Measurements from ENCODE around the gene RFNG.
A peak's percentile ranks its signal among the peaks of the same experiment; 100 is the strongest.

RFNG gene

GRCh38 chr17:82050152-82050760 is 1.4 kb downstream of the RFNG start:
- Histone ChIP-seq H3K27ac (ENCODE audit: low read depth, low read length) (no peak overlapping the region), H3K27me3 (ENCODE audit: control insufficient read depth in 1 of 2, insufficient read depth in 2 of 2, low read length in 2 of 2) (no peaks in the 10 kb centered on the region), H3K36me3 (ENCODE audit: insufficient read depth, low read length) (peaks cover 24% of the 10 kb centered on the region), H3K9me3 (ENCODE audit: low read length) (no peaks in the 10 kb centered on the region), H3K9ac (ENCODE audit: low read length) (no peak overlapping the region), H3K4me1 (ENCODE audit: insufficient read depth, low read length) (peaks cover 26% of the 10 kb centered on the region), H3K4me3 (ENCODE audit: low read depth in 1 of 2, low read length in 2 of 2) (peak overlapping the region; percentile 65 to 66)

GRCh38 chr17:82049521-82049971 is 2.1 kb downstream of the RFNG start:
- Histone ChIP-seq H3K4me3 (ENCODE audit: low read depth in 1 of 2, low read length in 2 of 2) (no peak overlapping the region), H3K4me1 (ENCODE audit: insufficient read depth, low read length) (peaks cover 26% of the 10 kb centered on the region), H3K27ac (ENCODE audit: low read depth, low read length) (no peak overlapping the region), H3K27me3 (ENCODE audit: control insufficient read depth in 1 of 2, insufficient read depth in 2 of 2, low read length in 2 of 2) (no peaks in the 10 kb centered on the region), H3K9ac (ENCODE audit: low read length) (no peak overlapping the region), H3K9me3 (ENCODE audit: low read length) (no peaks in the 10 kb centered on the region), H3K36me3 (ENCODE audit: insufficient read depth, low read length) (peaks cover 18% of the 10 kb centered on the region)

GRCh38 chr17:82049106-82049505 is 2.5 kb downstream of the RFNG start:
- H3K27ac ChIP-seq (ENCODE audit: low read depth, low read length): no peak overlapping the region
- no peaks in the 10 kb centered on the region for H3K27me3 ChIP-seq (ENCODE audit: control insufficient read depth in 1 of 2, insufficient read depth in 2 of 2, low read length in 2 of 2)
- H3K9ac ChIP-seq (ENCODE audit: low read length): no peak overlapping the region
- no peak overlapping the region for H3K4me3 ChIP-seq (ENCODE audit: low read depth in 1 of 2, low read length in 2 of 2)
- peaks cover 26% of the 10 kb centered on the region for H3K4me1 ChIP-seq (ENCODE audit: insufficient read depth, low read length)
- no peaks in the 10 kb centered on the region for H3K9me3 ChIP-seq (ENCODE audit: low read length)
- H3K36me3 ChIP-seq (ENCODE audit: insufficient read depth, low read length): peaks cover 14% of the 10 kb centered on the region

- no peak overlapping the region for H3K27ac ChIP-seq (ENCODE audit: low read depth, low read length)
- peaks cover 9% of the 10 kb centered on the region for H3K36me3 ChIP-seq (ENCODE audit: insufficient read depth, low read length)
- H3K4me1 ChIP-seq (ENCODE audit: insufficient read depth, low read length): peaks cover 21% of the 10 kb centered on the region
- H3K27me3 ChIP-seq (ENCODE audit: control insufficient read depth in 1 of 2, insufficient read depth in 2 of 2, low read length in 2 of 2): no peaks in the 10 kb centered on the region
- no peaks in the 10 kb centered on the region for H3K9me3 ChIP-seq (ENCODE audit: low read length)
- no peak overlapping the region for H3K9ac ChIP-seq (ENCODE audit: low read length)
- H3K4me3 ChIP-seq (ENCODE audit: low read depth in 1 of 2, low read length in 2 of 2): no peak overlapping the region
Measured at GRCh38 chr17:82048571-82048971, 3.0 kb downstream of the RFNG start.

GRCh38 chr17:82047914-82048570 is 3.6 kb downstream of the RFNG start:
- Histone ChIP-seq H3K4me1 (ENCODE audit: insufficient read depth, low read length) (peaks cover 16% of the 10 kb centered on the region), H3K27me3 (ENCODE audit: control insufficient read depth in 1 of 2, insufficient read depth in 2 of 2, low read length in 2 of 2) (no peaks in the 10 kb centered on the region), H3K9me3 (ENCODE audit: low read length) (no peaks in the 10 kb centered on the region), H3K4me3 (ENCODE audit: low read depth in 1 of 2, low read length in 2 of 2) (no peak overlapping the region), H3K27ac (ENCODE audit: low read depth, low read length) (no peak overlapping the region), H3K36me3 (ENCODE audit: insufficient read depth, low read length) (peaks cover 9% of the 10 kb centered on the region), H3K9ac (ENCODE audit: low read length) (no peak overlapping the region)

GRCh38 chr17:82047379-82047778 is 4.2 kb downstream of the RFNG start:
- Histone ChIP-seq H3K4me1 (ENCODE audit: insufficient read depth, low read length) (peaks cover 9% of the 10 kb centered on the region), H3K36me3 (ENCODE audit: insufficient read depth, low read length) (peaks cover 9% of the 10 kb centered on the region), H3K27me3 (ENCODE audit: control insufficient read depth in 1 of 2, insufficient read depth in 2 of 2, low read length in 2 of 2) (no peaks in the 10 kb centered on the region), H3K27ac (ENCODE audit: low read depth, low read length) (no peak overlapping the region), H3K4me3 (ENCODE audit: low read depth in 1 of 2, low read length in 2 of 2) (no peak overlapping the region), H3K9ac (ENCODE audit: low read length) (no peak overlapping the region), H3K9me3 (ENCODE audit: low read length) (no peaks in the 10 kb centered on the region)

- H3K27ac ChIP-seq (ENCODE audit: low read depth, low read length): no peak overlapping the region
- no peak overlapping the region for H3K9ac ChIP-seq (ENCODE audit: low read length)
- H3K4me3 ChIP-seq (ENCODE audit: low read depth in 1 of 2, low read length in 2 of 2): no peak overlapping the region
Measured at GRCh38 chr17:82046903-82047302, 4.7 kb downstream of the RFNG start.

GRCh38 chr17:82045936-82046484 is 5.6 kb downstream of the RFNG start:
- Histone ChIP-seq H3K4me3 (ENCODE audit: low read depth in 1 of 2, low read length in 2 of 2) (no peak overlapping the region), H3K9ac (ENCODE audit: low read length) (no peak overlapping the region), H3K9me3 (ENCODE audit: low read length) (no peaks in the 10 kb centered on the region), H3K27me3 (ENCODE audit: control insufficient read depth in 1 of 2, insufficient read depth in 2 of 2, low read length in 2 of 2) (no peaks in the 10 kb centered on the region), H3K4me1 (ENCODE audit: insufficient read depth, low read length) (peaks cover 9% of the 10 kb centered on the region), H3K36me3 (ENCODE audit: insufficient read depth, low read length) (peaks cover 9% of the 10 kb centered on the region), H3K27ac (ENCODE audit: low read depth, low read length) (no peak overlapping the region)

More at GRCh38 chr17:82046903-82047302, 4.7 kb downstream of the RFNG start:
- H3K27me3 ChIP-seq (ENCODE audit: control insufficient read depth in 1 of 2, insufficient read depth in 2 of 2, low read length in 2 of 2): no peaks in the 10 kb centered on the region
- H3K36me3 ChIP-seq (ENCODE audit: insufficient read depth, low read length): peaks cover 9% of the 10 kb centered on the region
- H3K4me1 ChIP-seq (ENCODE audit: insufficient read depth, low read length): peaks cover 9% of the 10 kb centered on the region
- no peaks in the 10 kb centered on the region for H3K9me3 ChIP-seq (ENCODE audit: low read length)

GRCh38 chr17:82043507-82043906 is 8.1 kb downstream of the RFNG start:
- no peak overlapping the region for H3K9ac ChIP-seq (ENCODE audit: low read length)
- peaks cover 7% of the 10 kb centered on the region for H3K36me3 ChIP-seq (ENCODE audit: insufficient read depth, low read length)
- no peaks in the 10 kb centered on the region for H3K4me1 ChIP-seq (ENCODE audit: insufficient read depth, low read length)
- H3K4me3 ChIP-seq (ENCODE audit: low read depth in 1 of 2, low read length in 2 of 2): no peak overlapping the region
- no peak overlapping the region for H3K27ac ChIP-seq (ENCODE audit: low read depth, low read length)
- H3K27me3 ChIP-seq (ENCODE audit: control insufficient read depth in 1 of 2, insufficient read depth in 2 of 2, low read length in 2 of 2): no peaks in the 10 kb centered on the region
- H3K9me3 ChIP-seq (ENCODE audit: low read length): no peaks in the 10 kb centered on the region

- Histone ChIP-seq H3K27ac (ENCODE audit: low read depth, low read length) (no peak overlapping the region), H3K36me3 (ENCODE audit: insufficient read depth, low read length) (no peaks in the 10 kb centered on the region), H3K27me3 (ENCODE audit: control insufficient read depth in 1 of 2, insufficient read depth in 2 of 2, low read length in 2 of 2) (no peaks in the 10 kb centered on the region), H3K9ac (ENCODE audit: low read length) (no peak overlapping the region), H3K9me3 (ENCODE audit: low read length) (no peaks in the 10 kb centered on the region), H3K4me1 (ENCODE audit: insufficient read depth, low read length) (peaks cover 4% of the 10 kb centered on the region), H3K4me3 (ENCODE audit: low read depth in 1 of 2, low read length in 2 of 2) (no peak overlapping the region)
Measured at GRCh38 chr17:82042649-82043048, 9.0 kb downstream of the RFNG start.

- Histone ChIP-seq H3K4me1 (ENCODE audit: insufficient read depth, low read length) (peaks cover 10% of the 10 kb centered on the region), H3K27me3 (ENCODE audit: control insufficient read depth in 1 of 2, insufficient read depth in 2 of 2, low read length in 2 of 2) (no peaks in the 10 kb centered on the region), H3K27ac (ENCODE audit: low read depth, low read length) (no peak overlapping the region), H3K36me3 (ENCODE audit: insufficient read depth, low read length) (no peaks in the 10 kb centered on the region), H3K9me3 (ENCODE audit: low read length) (no peaks in the 10 kb centered on the region), H3K4me3 (ENCODE audit: low read depth in 1 of 2, low read length in 2 of 2) (no peak overlapping the region), H3K9ac (ENCODE audit: low read length) (no peak overlapping the region)
Measured at GRCh38 chr17:82041144-82041814, 10.3 kb downstream of the RFNG start.

Data from muscle layer of colon (tissue), 2 donors.